GM23338 (cell line): ENCODE data around the gene STIM1. TPM values are rescaled to one million over a fixed set of nuclear protein-coding genes. Genes with fewer than 3 reads are reported as not detected.

Experiments
- ATAC-seq: fragments of 200-7000 bp; cut with Tn5 transposase; 3 replicates; pipeline ENCODE4 v1.9.1; 2020
- DNase-seq: peaks from one replicate; pipeline ENCODE4 v3.0.0-alpha.2; 2015; ENCODE audit warnings: low spot score
- H2AFZ ChIP-seq: fragments of 200-600 bp; sonication (generic); 2 replicates; pipeline ENCODE4 v1.8.0; 2016; ENCODE audit warnings: antibody characterized with exemption, mild to moderate bottlenecking, moderate library complexity
- H3F3A ChIP-seq: fragments of 200-600 bp; sonication (generic); replicated peaks from 2 replicates; pipeline ENCODE4 v1.8.0; 2017; ENCODE audit warnings: antibody characterized with exemption, mixed run types, low read depth
- H3K27ac ChIP-seq: fragments of 200-600 bp; sonication (generic); 2 replicates; pipeline ENCODE4 v1.6.1; 2016; ENCODE audit warnings: low read depth
- H3K27me3 ChIP-seq: fragments of 200-600 bp; sonication (generic); 2 replicates; pipeline ENCODE4 v1.8.0; 2016; ENCODE audit warnings: mild to moderate bottlenecking, mixed run types, moderate library complexity; ENCODE audit not compliant: insufficient read depth
- H3K36me3 ChIP-seq: fragments of 200-600 bp; sonication (generic); 2 replicates; pipeline ENCODE4 v1.8.0; 2016; ENCODE audit warnings: mild to moderate bottlenecking; ENCODE audit not compliant: insufficient read depth
- H3K4me1 ChIP-seq: fragments of 200-600 bp; sonication (generic); 2 replicates; pipeline ENCODE4 v1.8.0; 2016; ENCODE audit warnings: mild to moderate bottlenecking, moderate library complexity; ENCODE audit not compliant: insufficient read depth
- H3K4me2 ChIP-seq: fragments of 200-600 bp; sonication (generic); 2 replicates; pipeline ENCODE4 v1.7.1; 2017; ENCODE audit warnings: mixed run types
- H3K4me3 ChIP-seq: fragments of 200-600 bp; sonication (generic); 2 replicates; pipeline ENCODE4 v1.6.1; 2016; ENCODE audit warnings: mixed run types
- H3K79me2 ChIP-seq: fragments of 200-600 bp; sonication (generic); replicated peaks from 2 replicates; pipeline ENCODE4 v1.8.0; 2017; ENCODE audit warnings: mild to moderate bottlenecking; ENCODE audit not compliant: insufficient read depth
- H3K9me2 ChIP-seq: fragments of 200-600 bp; sonication (generic); 2 replicates; pipeline ENCODE4 v1.8.0; 2017; ENCODE audit not compliant: insufficient read depth
- H4K20me1 ChIP-seq: fragments of 200-600 bp; sonication (generic); replicated peaks from 2 replicates; pipeline ENCODE4 v1.8.0; 2017; ENCODE audit warnings: mild to moderate bottlenecking; ENCODE audit not compliant: insufficient read depth
- H3K27ac Mint-ChIP-seq: 2 replicates; pipeline ENCODE4 v1.8.0; 2020; ENCODE audit warnings: inconsistent platforms, mild to moderate bottlenecking, moderate library complexity, mixed read lengths
- H3K27me3 Mint-ChIP-seq: 3 replicates; pipeline ENCODE4 v1.8.0; 2022; ENCODE audit warnings: low read depth, mild to moderate bottlenecking, moderate library complexity, mixed read lengths, inconsistent platforms; ENCODE audit not compliant: insufficient read depth, poor library complexity
- H3K36me3 Mint-ChIP-seq: 3 replicates; pipeline ENCODE4 v1.8.0; 2021; ENCODE audit warnings: low read depth, mild to moderate bottlenecking, inconsistent platforms, moderate library complexity, mixed read lengths
- H3K4me1 Mint-ChIP-seq: 3 replicates; pipeline ENCODE4 v1.8.0; 2020; ENCODE audit warnings: mild to moderate bottlenecking, inconsistent platforms, mixed read lengths
- H3K4me3 Mint-ChIP-seq: 3 replicates; pipeline ENCODE4 v1.8.0; 2021; ENCODE audit warnings: moderate library complexity, mild to moderate bottlenecking, inconsistent platforms, mixed read lengths
- H3K9me3 Mint-ChIP-seq: 3 replicates; pipeline ENCODE4 v1.8.0; 2020; ENCODE audit warnings: moderate library complexity, mild to moderate bottlenecking, inconsistent platforms, mixed read lengths
- CREB1 ChIP-seq: fragments of 250-450 bp; sonication (Bioruptor Pico); IDR thresholded peaks from 2 replicates; pipeline ENCODE4 v1.5.0; 2020; ENCODE audit warnings: low read depth, mild to moderate bottlenecking, moderate library complexity
- CTCF ChIP-seq, 2 experiments: fragments of 200-600 bp in 1 of 2; sonication (generic) in 1 of 2; conservative IDR thresholded peaks; 2 replicates each; pipeline versions ENCODE4 v1.5.1 to v1.6.1; 2016 to 2017; ENCODE audit warnings: antibody characterized with exemption in 2 of 2, low read depth in 2 of 2, mild to moderate bottlenecking in 2 of 2, moderate library complexity in 1 of 2
- EZH2 ChIP-seq: fragments of 200-600 bp; sonication (generic); IDR thresholded peaks from one replicate; pipeline ENCODE4 v1.8.0; 2017; ENCODE audit warnings: antibody characterized with exemption, mild to moderate bottlenecking, low read depth; ENCODE audit not compliant: unreplicated experiment
- EZH2phosphoT487 ChIP-seq: fragments of 200-600 bp; sonication (generic); IDR thresholded peaks from one replicate; pipeline ENCODE4 v1.8.1; 2018; ENCODE audit warnings: antibody characterized with exemption; ENCODE audit not compliant: unreplicated experiment
- JUNB ChIP-seq: IDR thresholded peaks from one replicate; pipeline ENCODE4 v1.6.1; 2016; ENCODE audit warnings: antibody characterized with exemption; ENCODE audit not compliant: unreplicated experiment
- NANOG ChIP-seq: IDR thresholded peaks from 2 replicates; pipeline ENCODE4 v1.6.1; 2016; ENCODE audit warnings: antibody characterized with exemption, borderline replicate concordance
- POLR2AphosphoS5 ChIP-seq: IDR thresholded peaks from 2 replicates; pipeline ENCODE4 v1.6.1; 2016; ENCODE audit warnings: antibody characterized with exemption, low read depth
- REST ChIP-seq: IDR thresholded peaks from one replicate; pipeline ENCODE4 v1.6.1; 2018; ENCODE audit warnings: antibody characterized with exemption; ENCODE audit not compliant: unreplicated experiment
- STAT1 ChIP-seq: IDR thresholded peaks from one replicate; pipeline ENCODE4 v1.6.1; 2016; ENCODE audit warnings: antibody characterized with exemption; ENCODE audit not compliant: unreplicated experiment
- ZNF462 ChIP-seq: fragments of 250-450 bp; sonication (Bioruptor Pico); IDR thresholded peaks from 2 replicates; pipeline ENCODE4 v1.5.0; 2020; ENCODE audit warnings: mild to moderate bottlenecking, moderate library complexity
- polyA plus RNA-seq: library from polyadenylated mRNA; unstranded; fragments of >200 nt; fragmentation: Nextera tagmentation; extraction: Ambion mirVana; gene quantifications from 2 replicates; pipeline ENCODE4 v1.2.1, GENCODE V29; 2016
- total RNA-seq: library from RNA; depleted of rRNA; stranded (reverse); fragments of >200 nt; shearing (Covaris generic); gene quantifications from 2 replicates; pipeline ENCODE4 v1.2.3, GENCODE V29; 2014

Gene STIM1
- total and polyA plus RNA-seq, 2 experiments from 2014 or later = 3.5 to 14.0 TPM

GRCh38 chr11:3825473-3826154 lies 29.9 kb upstream of the STIM1 start:
- Histone ChIP-seq H3K36me3 (no peaks in the 10 kb centered on the region), H3K79me2 (no peaks in the 10 kb centered on the region), H2AFZ (no peak overlapping the region), H4K20me1 (peaks cover 16% of the 10 kb centered on the region), H3K4me1 (peaks cover 31% of the 10 kb centered on the region), H3K4me3 (no peak overlapping the region), H3K4me2 (peak overlapping the region; percentile 65), H3K9me2 (no peaks in the 10 kb centered on the region), H3K27ac (no peak overlapping the region), H3F3A (0 out of 2 replicates have a peak, but pooled peaks cover 3% of the 10 kb centered on the region), H3K27me3 (no peaks in the 10 kb centered on the region)
- Mint-ChIP-seq H3K4me3 (no peak overlapping the region; the same call in 2 of the 3 replicates), H3K9me3 (no peaks in the 10 kb centered on the region), H3K4me1 (peaks cover 39% of the 10 kb centered on the region), H3K36me3 (peaks cover 51% of the 10 kb centered on the region), H3K27ac (no peak overlapping the region), H3K27me3 (peaks cover 21% of the 10 kb centered on the region)
- DNase-seq (no peak), ATAC-seq (no peak)
- no peak for TF ChIP-seq NANOG

- peaks cover 12% of the 10 kb centered on the region for H4K20me1 ChIP-seq
- Mint-ChIP-seq H3K9me3 (no peaks in the 10 kb centered on the region), H3K36me3 (peaks cover 51% of the 10 kb centered on the region), H3K27ac (peak overlapping the region; percentile 43), H3K4me3 (peak overlapping the region; percentile 22; the same call in 1 of the 3 replicates), H3K27me3 (peaks cover 21% of the 10 kb centered on the region), H3K4me1 (peaks cover 39% of the 10 kb centered on the region)
- H3K4me2 ChIP-seq = peak overlapping the region; percentile 65
- peak overlapping the region; percentile 34; the same call in 1 of the 2 replicates for H3K4me3 ChIP-seq
- ATAC-seq = peak; percentile 73
- H3K36me3 ChIP-seq = no peaks in the 10 kb centered on the region
- peaks cover 31% of the 10 kb centered on the region for H3K4me1 ChIP-seq
- H3K79me2 ChIP-seq = 0 out of 2 replicates have a peak, but pooled peaks cover 6% of the 10 kb centered on the region
- H3K9me2 ChIP-seq = no peaks in the 10 kb centered on the region
- no peak overlapping the region for H2AFZ ChIP-seq
- H3K27me3 ChIP-seq = no peaks in the 10 kb centered on the region
- DNase-seq = peak; percentile 60
- H3F3A ChIP-seq = 0 out of 2 replicates have a peak, but pooled peaks cover 3% of the 10 kb centered on the region
- peak overlapping the region; percentile 77 for H3K27ac ChIP-seq
- TF ChIP-seq EZH2 (no peak), JUNB (no peak), STAT1 (no peak), NANOG (no peak), CREB1 (CRISPR knock-in tag) (no peak), POLR2AphosphoS5 (no peak), ZNF462 (CRISPR knock-in tag) (no peak), REST (no peak), EZH2phosphoT487 (no peak), CTCF (conservative IDR thresholded peaks at IDR 0.05; ENCODE audit: low read depth in 2 of 2) (no peak)
Measured at GRCh38 chr11:3826721-3827120, 28.7 kb upstream of the STIM1 start.
